GM19043 (cell line): ENCODE results near the gene RPL13A.
"Not testable (repeated sequence)": the region's sequence is repeated elsewhere in the genome, so short reads cannot be mapped to it uniquely, and the experiment has no call there.

Experiments
- ATAC-seq: cut with Tn5 transposase; IDR thresholded peaks from one replicate; pipeline ENCODE4 v1.9.1; 2021; ENCODE audit warnings: low read depth; ENCODE audit not compliant: unreplicated experiment

The RPL13A gene

DNA sequence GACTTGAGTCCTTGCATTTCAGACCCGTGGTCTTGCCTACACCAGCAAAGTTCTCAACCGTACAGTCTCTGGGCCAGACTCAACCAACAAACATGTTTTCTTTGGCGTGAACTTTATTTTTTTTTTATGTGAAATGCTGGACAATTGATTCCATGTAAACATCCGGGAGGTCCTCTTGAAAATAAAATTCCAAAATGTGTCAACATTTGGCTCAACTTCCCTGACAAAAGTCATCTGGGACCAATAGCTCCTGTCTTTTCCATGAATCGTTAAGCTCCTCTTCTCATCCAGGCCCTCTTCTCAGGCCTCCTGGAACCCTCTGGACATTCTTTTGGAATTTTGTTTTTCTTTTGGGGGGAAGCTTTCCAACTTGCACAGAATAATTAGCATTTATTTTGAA is 31.6 kb upstream of the RPL13A start:
- ATAC-seq = no peak

DNA sequence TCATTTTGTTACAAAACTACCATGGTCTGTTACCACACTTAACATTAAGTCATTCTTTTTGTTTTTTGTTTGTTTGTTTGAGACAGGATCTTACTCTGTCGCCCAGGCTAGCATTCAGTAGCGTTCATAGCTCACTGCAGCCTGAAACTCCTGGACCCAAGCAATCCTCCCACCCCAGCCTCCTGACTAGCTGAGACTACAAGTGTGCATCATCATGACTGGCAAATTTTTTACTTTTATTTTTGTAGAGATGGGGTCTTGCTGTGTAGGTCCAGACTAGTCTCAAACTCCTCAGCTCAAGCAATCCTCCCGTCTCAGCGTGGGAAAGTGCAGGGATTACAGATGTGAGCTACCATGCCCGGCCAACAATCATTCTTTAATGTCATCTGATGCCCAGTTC is 31.1 kb upstream of the RPL13A start:
- ATAC-seq = no peak

DNA sequence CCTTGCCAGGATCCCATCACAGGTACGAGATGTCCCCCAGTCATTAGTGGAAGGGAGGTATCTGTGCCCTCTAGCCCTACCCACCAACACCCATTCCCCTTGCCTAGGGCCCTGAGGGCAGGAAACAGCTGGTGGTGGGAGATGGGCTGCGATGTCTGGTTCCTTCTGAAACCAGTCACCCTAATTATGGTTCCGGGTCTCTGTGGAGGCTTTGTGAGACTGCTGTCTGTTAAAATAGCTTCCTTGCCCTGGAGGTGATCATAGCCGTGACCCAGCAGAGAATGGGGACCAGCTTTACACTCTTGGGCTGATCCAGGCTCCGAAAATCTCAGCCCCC is 28.9 kb upstream of the RPL13A start:
- no peak for ATAC-seq

DNA sequence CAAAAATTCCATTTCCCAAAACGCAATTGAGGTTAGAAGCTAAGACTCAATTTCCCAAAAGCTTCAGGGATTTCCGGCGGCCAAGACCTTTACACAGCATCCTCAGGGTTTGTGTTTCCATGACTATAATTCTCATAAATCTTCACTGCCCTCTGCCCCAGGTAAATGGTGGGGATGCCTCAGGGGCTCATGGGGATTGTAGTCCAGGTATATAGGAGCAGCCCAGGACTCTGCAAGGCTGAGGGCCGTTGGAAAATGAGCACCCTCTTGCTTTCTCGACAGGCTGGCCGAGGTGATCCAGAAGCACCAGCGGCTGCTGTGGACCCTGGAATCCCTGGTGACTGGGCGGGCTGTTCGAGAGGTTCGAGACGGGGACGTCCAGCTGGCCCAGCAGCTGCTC is 28.0 kb upstream of the RPL13A start:
- no peak for ATAC-seq

DNA sequence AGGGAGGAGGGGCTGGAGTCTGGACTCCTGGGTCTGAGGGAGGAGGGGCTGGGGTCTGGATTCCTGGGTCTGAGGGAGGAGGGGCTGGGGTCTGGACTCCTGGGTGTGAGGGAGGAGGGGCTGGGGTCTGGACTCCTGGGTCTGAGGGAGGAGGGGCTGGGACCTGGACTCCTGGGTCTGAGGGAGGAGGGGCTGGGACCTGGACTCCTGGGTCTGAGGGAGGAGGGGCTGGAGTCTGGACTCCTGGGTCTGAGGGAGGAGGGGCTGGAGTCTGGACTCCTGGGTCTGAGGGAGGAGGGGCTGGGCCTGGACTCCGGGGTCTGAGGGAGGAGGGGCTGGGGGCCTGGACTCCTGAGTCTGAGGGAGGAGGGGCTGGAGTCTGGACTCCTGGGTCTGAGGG is 26.3 kb upstream of the RPL13A start:
- not testable (repeated sequence) for ATAC-seq

DNA sequence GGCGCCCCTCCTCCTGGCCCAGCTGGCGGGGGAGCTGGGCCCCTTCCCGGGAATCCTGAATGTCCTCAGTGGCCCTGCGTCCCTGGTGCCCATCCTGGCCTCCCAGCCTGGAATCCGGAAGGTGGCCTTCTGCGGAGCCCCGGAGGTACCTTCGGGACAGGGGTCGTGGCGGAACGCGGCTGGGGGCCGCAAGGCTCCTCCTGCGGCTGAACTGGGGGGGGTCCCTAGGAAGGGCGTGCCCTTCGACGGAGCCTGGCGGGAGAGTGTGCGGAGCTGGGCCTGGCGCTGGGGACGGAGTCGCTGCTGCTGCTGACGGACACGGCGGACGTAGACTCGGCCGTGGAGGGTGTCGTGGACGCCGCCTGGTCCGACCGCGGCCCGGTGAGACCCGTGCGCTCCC is 25.8 kb upstream of the RPL13A start:
- no peak for ATAC-seq

DNA sequence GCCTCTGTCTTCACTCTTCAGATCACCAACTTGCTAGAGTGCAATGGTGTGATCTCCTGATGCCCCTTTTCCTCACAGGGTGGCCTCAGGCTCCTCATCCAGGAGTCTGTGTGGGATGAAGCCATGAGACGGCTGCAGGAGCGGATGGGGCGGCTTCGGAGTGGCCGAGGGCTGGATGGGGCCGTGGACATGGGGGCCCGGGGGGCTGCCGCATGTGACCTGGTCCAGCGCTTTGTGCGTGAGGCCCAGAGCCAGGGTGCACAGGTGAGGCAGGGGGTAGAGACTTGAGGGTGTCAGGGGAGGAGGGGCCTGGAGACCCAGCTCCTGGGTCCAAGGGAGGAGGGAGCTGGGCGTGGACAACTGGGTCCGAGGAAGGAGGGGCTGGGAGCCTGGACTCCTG is 24.9 kb upstream of the RPL13A start:
- no peak for ATAC-seq

DNA sequence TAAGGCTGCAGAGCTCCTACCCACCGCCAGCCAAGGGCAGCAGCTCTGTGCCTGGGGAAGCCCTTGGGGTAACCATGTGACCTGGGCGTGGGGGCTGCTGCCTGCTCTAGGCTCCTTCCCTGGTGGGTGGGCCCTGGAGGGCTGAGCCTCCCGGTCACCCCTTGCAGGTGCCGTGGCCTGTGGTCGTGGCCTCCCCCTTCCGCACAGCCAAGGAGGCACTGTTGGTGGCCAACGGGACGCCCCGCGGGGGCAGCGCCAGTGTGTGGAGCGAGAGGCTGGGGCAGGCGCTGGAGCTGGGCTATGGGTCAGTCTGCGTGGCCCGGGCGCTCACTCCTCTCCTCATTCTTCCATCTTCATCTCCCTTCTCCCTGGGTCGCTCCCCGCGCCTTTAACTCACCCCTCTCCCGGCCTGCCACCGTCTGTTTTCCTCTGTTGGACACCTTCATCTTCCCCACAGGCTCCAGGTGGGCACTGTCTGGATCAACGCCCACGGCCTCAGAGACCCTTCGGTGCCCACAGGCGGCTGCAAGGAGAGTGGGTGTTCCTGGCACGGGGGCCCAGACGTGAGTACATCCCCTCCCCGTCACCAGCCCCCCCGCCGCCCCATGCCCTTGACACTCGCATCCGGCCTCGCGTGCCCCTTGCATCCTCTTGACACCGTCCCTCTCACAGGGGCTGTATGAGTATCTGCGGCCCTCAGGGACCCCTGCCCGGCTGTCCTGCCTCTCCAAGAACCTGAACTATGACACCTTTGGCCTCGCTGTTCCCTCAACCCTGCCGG is 23.3 kb upstream of the RPL13A start:
- ATAC-seq = no peak

DNA sequence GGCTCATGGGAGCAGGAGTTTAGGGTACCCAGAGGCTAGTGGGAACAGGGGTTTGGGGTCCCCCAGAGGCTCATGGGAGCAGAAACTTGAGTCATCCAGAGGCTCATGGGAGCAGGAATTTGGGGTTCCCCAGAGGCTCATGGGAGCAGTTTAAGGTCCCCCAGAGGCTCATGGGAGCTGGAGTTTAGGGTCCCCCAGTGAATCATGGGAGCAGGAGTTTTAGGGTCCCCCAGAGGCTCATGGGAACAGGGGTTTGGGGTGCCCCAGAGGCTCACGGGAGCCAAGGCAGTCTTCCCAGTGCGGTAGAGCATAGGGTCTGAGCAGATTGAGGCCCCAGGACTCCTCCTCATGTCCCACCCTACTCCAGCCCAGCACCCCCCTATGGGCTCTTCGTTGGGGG is 22.0 kb upstream of the RPL13A start:
- no peak for ATAC-seq

DNA sequence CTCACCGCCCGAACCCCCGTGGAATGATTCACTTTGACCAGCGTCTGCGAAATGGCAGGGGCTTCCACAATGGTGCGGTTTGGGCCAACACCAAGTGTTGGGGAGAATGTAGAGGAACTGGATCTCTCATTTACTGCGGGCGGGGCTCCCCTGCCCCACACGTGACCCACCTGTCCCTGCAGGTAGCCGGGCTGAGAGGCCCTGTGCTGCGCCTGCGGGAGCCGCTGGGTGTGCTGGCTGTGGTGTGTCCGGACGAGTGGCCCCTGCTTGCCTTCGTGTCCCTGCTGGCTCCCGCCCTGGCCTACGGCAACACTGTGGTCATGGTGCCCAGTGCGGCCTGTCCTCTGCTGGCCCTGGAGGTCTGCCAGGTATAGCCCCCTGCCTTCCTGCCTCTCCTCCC is 19.2 kb upstream of the RPL13A start:
- ATAC-seq = no peak

DNA sequence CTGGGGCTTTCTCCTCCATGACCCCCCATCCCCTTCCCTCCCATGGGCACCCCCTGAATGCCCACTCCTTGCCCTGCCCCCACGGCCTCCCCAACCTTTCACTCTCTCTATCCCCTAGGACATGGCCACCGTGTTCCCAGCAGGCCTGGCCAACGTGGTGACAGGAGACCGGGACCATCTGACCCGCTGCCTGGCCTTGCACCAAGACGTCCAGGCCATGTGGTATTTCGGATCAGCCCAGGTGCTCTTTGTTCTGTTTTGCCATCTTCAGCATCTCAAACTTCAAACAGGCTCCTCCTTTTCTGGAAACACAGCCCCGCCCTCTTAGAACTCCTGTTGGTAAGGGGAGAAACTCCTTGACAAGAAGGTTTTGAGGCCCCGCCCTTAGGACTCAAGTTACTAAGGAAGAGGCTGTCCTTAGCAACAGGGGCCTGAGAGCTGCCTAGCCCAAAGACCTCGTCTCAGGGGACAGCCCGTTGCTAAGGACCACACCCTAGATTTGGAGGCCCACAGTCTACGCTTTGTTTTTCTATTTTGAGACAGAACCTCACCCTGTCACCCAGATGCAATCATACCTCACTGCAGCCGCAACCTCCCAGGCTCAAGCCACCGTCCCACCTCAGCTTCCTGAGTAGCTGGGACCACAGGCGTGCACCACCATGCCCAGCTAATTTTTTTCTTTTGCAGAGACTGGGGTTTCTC is 18.5 kb upstream of the RPL13A start:
- ATAC-seq = peak; percentile 60

DNA sequence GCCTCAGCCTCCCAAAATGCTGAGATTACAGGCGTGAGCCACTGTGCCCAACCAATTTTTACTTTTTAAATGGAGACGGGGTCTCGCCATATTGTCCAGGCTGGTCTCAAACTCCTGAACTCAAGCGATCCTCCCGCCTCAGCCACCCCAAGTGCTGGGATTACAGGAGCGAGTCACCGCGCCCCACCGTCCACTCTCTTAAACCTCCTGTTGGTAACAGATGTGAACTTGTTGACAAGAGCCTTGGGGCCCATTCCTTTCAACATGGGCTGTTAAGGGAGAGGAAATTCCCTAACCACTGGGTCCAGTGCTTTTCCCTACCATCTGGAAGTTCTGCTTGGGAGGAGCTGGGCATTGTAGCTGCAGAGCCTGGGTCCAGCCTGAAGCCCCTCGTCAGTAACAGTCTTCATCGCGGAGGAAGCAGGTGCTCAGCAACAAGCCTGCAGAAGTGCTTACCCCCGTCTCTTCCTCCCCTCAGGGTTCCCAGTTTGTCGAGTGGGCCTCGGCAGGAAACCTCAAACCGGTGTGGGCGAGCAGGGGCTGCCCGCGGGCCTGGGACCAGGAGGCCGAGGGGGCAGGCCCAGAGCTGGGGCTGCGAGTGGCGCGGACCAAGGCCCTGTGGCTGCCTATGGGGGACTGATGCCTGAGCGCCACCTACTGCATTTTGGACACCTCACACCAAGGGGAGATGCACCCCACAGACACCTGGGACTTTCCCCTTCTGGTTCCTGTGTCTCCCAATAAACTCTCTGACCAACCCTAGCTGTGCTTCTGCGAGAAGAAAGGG is 17.4 kb upstream of the RPL13A start:
- no peak for ATAC-seq

DNA sequence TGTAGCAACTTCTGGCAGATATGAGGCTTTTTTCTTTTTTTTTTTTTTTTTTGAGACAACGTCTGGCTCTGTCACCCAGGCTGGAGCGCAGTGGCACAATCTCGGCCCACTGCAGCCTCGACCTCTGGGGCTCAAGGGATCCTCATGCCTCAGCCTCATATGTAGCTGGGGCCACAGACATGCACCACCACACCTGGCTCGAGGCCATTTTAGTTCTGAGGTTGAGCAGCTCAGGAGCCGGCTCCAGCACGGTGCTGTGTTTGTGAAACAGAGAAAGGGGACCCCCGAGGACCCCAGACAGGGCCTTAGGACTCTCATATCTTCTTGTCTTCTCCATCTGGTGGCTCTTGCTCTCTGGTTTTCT is 16.8 kb upstream of the RPL13A start:
- no peak for ATAC-seq

DNA sequence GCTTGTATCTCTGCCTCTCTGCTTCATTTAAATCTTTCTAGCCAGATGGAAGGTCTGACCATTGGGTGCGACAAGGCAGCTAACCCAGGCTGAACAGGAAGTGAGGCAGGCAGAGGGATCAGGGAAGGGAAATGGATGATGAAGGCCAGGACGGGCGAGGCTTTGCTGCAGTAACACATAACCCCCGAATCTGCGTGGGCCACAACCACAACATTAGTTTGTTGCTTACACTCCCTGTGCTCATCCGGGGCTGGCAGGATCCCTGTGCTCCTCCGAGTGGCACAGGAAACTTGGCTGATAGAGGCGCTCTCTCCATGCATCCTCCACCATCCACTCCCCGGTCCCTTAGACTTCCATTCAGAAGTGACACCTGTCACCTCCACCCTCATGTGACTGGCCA is 14.5 kb upstream of the RPL13A start:
- no peak for ATAC-seq

DNA sequence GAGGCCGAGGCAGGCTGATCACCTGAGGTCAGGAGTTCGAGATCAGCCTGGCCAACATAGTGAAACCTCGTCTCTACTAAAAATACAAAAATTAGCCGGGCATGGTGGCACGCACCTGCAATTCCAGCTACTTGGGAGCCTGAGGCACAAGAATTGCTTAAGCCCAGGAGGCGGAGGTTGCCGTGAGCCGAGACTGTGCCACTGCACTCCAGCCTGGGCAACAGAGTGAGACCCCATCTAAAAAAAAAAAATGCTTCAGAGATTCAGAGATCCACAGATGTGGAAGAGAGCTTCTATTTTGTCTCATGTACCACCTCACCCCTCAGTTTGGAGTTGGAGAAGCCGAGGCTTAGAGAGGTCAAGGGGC is 13.9 kb upstream of the RPL13A start:
- not testable (repeated sequence) for ATAC-seq

DNA sequence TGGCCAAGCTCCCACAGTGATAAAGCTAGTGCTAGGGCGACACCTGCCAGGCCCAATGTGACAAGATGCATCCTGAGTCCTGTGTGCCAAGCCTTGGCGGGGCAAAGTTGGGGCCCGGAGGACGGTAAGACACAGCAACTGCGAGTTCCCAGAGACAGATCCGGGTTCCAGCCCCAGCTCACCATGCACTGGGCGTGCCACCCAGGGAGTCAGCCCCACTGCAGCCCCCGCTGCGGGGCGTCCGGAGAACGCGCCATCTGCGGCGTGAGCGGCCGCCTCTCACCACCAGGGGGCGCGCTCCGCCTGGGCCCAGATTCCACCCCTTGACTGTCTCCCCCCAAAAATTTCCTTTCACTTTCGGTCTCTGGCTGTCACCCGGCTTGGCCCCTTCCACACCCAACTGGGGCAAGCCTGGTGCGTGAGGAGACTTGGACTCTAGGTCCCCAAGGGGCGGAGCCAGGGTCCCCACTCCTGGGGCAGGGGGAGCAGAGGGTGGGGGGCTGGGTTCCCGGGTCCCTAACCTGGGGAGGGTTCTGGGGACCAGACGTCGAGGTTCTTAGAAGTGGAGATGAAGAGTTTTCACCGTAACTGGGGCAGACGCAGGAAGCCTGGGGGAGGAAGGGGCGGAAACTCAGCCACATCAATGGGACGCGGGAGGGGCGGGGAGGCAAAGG is 13.4 kb upstream of the RPL13A start, which contains the start of gene FLT3LG:
TSS of gene FLT3LG (plus strand) at position 348 of the 674 bp plus-strand sequence. CDS start 425 bp downstream, outside the sequence.
- no peak for ATAC-seq

DNA sequence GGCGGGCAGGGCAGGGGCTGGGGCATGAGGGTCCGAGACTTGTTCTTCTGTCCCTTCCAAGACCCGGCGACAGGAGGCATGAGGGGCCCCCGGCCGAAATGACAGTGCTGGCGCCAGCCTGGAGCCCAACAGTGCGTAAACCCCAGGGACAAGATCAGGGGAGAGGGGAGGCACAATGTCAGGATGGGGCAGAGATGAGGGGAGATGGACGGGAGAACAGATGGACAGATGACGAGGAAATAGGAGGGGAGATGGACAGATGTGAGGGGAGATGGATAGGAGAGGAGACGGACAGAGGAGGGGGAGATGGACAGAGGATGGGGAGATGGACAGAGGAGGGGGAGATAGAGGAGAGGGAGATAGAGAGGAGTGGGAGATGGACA is 12.9 kb upstream of the RPL13A start:
- ATAC-seq = no peak

DNA sequence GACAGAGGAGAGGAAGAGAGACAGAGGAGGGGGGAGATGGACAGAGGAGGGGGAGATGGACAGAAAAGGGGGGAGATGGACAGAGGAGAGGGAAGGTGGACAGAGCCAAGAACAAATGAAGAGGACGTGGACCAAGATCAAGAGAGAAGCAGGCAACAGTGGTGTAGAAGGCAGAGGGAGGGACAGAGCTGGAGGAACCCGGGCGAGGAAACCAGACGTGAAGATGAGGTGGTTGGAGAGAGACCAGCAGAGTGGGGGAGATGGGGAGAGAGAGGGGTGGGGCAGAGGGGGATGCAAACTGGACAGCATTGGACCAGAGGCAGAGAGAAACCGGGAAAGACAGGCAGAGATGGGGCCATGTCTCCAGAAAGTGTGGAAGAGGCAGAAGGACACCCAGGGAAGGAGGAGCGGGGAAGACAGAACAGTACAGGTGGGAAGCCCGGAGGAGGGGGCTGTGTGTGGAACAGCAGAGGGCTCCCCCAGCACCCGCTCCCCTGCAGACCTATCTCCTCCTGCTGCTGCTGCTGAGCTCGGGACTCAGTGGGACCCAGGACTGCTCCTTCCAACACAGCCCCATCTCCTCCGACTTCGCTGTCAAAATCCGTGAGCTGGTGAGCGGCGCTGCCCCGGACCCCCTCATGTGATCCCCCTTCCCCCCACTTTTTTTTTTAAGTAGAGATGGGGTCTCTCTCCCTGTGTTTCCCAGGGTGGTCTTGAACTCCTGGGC is 12.1 kb upstream of the RPL13A start:
- ATAC-seq = no peak

DNA sequence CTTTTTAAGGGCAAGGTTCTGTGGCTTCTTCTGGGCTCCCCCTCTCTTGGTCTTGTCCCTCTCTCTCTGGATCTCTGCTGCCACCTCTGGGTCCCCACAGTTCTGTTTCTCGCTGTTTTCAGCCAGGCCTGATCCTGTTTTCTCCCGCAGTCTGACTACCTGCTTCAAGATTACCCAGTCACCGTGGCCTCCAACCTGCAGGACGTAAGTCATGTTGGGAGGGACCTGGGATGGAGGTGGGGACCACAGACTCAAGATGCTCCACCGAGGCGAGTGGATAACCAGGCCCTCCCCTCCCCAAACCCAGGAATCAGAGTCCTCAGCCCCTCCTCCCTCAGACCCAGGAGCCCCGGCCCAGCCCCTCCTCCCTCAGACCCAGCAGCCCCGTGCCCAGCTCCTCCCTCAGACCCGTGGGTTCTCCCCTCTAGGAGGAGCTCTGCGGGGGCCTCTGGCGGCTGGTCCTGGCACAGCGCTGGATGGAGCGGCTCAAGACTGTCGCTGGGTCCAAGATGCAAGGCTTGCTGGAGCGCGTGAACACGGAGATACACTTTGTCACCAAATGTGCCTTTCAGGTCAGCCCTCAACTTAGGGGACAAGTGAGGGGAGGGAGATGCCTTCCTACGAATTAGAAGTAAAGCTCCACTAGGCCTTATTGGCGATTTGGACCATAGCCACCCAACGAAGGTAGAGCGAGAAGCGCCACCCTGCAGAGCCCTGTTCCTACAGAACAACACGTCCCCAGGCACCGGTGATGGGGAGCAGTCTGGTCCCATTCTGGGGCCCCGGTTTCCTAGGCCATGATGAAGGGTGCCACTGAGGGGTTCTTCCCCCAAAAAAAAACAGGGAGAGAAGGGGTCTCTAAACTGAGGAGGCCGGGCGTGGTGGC is 11.2 kb upstream of the RPL13A start:
- no peak for ATAC-seq
